Tibial nerve (tissue), 4 donors: ENCODE measurements around the gene PRKCB. TPM values are rescaled to one million over a fixed set of nuclear protein-coding genes. Genes with fewer than 3 reads are reported as not detected.

Experiments used
- DNase-seq, 2 donors: peaks; one replicate each; pipeline ENCODE4 v3.0.0-alpha.2; 2019; ENCODE audit warnings: low spot score in 2 of 2
- H3K27ac ChIP-seq, 4 donors: fragments of 200-600 bp; sonication (generic) in 3 of 4; one replicate each; pipeline ENCODE4 v1.5.1; 2017 to 2019; ENCODE audit warnings: mild to moderate bottlenecking in 1 of 4
- H3K27me3 ChIP-seq, 2 donors: fragments of 200-600 bp; sonication (generic) in 1 of 2; one replicate each; pipeline versions ENCODE4 v1.5.1 to v1.6.0; 2017 to 2019
- H3K36me3 ChIP-seq, 3 donors: fragments of 200-600 bp; sonication (generic); one replicate each; pipeline ENCODE4 v1.5.1; 2018 to 2019
- H3K4me1 ChIP-seq, 4 donors: fragments of 200-600 bp; sonication (generic) in 3 of 4; one replicate each; pipeline ENCODE4 v1.5.1; 2017 to 2019
- H3K4me3 ChIP-seq, 4 donors: fragments of 200-600 bp; sonication (generic) in 3 of 4; one replicate each; pipeline ENCODE4 v1.5.1; 2017 to 2019; ENCODE audit warnings: mild to moderate bottlenecking in 1 of 4, moderate library complexity in 1 of 4
- H3K9me3 ChIP-seq, 4 donors: fragments of 200-600 bp; sonication (generic) in 3 of 4; one replicate each; pipeline ENCODE4 v1.5.1; 2017 to 2019
- EP300 ChIP-seq, 2 donors: sonication (generic); formaldehyde crosslinking; IDR thresholded peaks; one replicate each; pipeline ENCODE4 v1.6.1; 2017; ENCODE audit warnings: antibody characterized with exemption in 2 of 2, mild to moderate bottlenecking in 1 of 2
- POLR2A ChIP-seq, 2 donors: fragments of 450-650 bp; IDR thresholded peaks; one replicate each; pipeline ENCODE4 v1.6.1; 2017; ENCODE audit warnings: antibody characterized with exemption in 2 of 2, mild to moderate bottlenecking in 2 of 2, moderate library complexity in 2 of 2
- WGBS, 2 donors: methylation state at CpG; one replicate each; pipeline ENCODE4 v1.1.5; 2018; 5-methylcytosine and 5-hydroxymethylcytosine counted together
- total RNA-seq, 4 donors: library from RNA; depleted of rRNA; stranded (reverse); fragments of >200 nt; gene quantifications; one replicate each; pipeline ENCODE4 v1.1.0, GENCODE V29; 2016
- TF ChIP-seq, protein P1 (sequence below), 5 experiments: fragments of 200-600 bp in 3 of 5; fragments of 450-650 bp in 2 of 5; sonication (generic) in 3 of 5; IDR thresholded peaks; one replicate each; pipeline ENCODE4 v1.5.1; 2016 to 2019; ENCODE audit warnings: antibody characterized with exemption in 5 of 5, mild to moderate bottlenecking in 3 of 5, moderate library complexity in 2 of 5

PRKCB gene
- total RNA-seq, 4 donors from 2014 or later: 2.7 to 6.9 (median 4.3) TPM

GRCh38 chr16:24165273-24165672 lies 329.5 kb downstream of the PRKCB start:
- 82 to 83% methylated on average over 3 of the region's 3 CpGs for WGBS, 2 donors
- no peak for TF ChIP-seq POLR2A (IDR thresholded peaks at IDR 0.05)
- H3K27ac ChIP-seq: no peak overlapping the region
- no peaks in the 10 kb centered on the region for H3K9me3 ChIP-seq
- no peak for DNase-seq
- H3K4me1 ChIP-seq: no peaks in the 10 kb centered on the region
- no peaks in the 10 kb centered on the region for H3K27me3 ChIP-seq
- no peaks in the 10 kb centered on the region for H3K36me3 ChIP-seq
- no peak overlapping the region for H3K4me3 ChIP-seq

DNA sequence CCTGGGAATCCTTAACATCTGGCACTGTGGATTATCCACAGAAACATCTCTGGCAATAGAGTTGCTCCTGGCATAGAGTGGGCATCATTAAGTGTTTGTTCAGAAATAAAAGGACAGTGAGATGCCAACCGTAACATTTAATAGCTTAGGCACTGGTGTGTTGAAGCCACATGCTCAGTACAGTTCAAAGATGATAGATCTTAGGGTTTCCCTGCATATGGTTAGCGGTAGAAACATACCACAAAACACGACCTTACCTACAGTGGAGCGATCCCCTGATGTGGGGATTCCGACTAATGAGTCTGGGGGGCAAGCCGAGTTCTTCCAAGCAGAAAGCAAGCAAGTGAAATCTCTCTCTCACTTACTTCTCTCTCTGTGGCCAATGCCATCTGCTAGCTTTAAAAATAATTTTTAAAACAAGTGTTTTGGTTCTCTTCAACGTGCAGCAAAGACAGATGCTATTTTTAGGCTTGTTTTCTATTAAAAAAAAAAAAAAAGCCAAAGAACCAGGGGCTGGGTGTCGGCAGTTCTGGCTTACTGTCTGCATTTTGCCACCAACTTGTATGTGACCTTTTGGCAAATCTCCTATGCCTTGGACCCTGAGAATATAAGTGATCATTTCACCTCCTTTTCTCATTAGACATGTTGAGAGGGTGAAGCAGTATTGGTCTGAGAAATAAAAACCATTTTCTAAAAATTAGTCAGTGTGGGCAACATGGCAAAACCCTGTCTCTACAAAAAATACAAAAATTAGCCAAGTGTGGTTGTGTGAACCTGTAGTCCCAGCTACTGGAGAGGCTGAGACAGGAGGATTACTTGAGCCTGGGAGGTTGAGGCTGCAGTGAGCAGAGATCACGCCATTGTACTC lies 331.1 kb downstream of the PRKCB start:
- Histone ChIP-seq H3K9me3 (no peaks in the 10 kb centered on the region), H3K36me3 (no peaks in the 10 kb centered on the region), H3K27ac (no peak overlapping the region), H3K27me3 (no peaks in the 10 kb centered on the region), H3K4me3 (no peak overlapping the region), H3K4me1 (no peaks in the 10 kb centered on the region)
- no peak for DNase-seq
- TF ChIP-seq POLR2A (IDR thresholded peaks at IDR 0.05): no peak
- no peak for TF ChIP-seq EP300 (IDR thresholded peaks at IDR 0.05)
- TF ChIP-seq, protein P1, sequence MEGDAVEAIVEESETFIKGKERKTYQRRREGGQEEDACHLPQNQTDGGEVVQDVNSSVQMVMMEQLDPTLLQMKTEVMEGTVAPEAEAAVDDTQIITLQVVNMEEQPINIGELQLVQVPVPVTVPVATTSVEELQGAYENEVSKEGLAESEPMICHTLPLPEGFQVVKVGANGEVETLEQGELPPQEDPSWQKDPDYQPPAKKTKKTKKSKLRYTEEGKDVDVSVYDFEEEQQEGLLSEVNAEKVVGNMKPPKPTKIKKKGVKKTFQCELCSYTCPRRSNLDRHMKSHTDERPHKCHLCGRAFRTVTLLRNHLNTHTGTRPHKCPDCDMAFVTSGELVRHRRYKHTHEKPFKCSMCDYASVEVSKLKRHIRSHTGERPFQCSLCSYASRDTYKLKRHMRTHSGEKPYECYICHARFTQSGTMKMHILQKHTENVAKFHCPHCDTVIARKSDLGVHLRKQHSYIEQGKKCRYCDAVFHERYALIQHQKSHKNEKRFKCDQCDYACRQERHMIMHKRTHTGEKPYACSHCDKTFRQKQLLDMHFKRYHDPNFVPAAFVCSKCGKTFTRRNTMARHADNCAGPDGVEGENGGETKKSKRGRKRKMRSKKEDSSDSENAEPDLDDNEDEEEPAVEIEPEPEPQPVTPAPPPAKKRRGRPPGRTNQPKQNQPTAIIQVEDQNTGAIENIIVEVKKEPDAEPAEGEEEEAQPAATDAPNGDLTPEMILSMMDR (IDR thresholded peaks at IDR 0.05): no peak
- WGBS, 2 donors: 70 to 74% methylated on average over 9 of the region's 9 CpGs

DNA sequence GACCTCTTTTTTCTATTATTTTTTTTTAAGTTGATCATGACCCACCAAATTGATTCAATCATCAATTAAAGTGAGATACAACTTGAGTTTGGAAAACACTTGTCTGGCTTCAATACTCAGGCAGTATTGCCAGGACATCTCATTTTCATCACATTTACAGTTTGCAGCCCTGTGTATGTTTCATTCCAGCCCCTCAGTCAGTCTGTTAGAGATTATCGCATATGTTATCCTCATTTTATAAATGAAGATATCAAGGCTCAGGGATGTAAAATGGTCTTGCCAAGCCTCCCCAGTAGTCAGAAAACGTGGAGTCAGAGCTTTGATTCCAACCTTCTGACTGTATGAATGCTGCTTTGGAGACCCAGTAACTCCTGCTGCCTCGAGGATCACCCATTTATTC lies 333.1 kb downstream of the PRKCB start:
- 63 to 73% methylated on average over 3 of the region's 3 CpGs for WGBS, 2 donors
- Histone ChIP-seq H3K9me3 (no peaks in the 10 kb centered on the region), H3K4me1 (no peaks in the 10 kb centered on the region), H3K27me3 (no peaks in the 10 kb centered on the region), H3K4me3 (no peak overlapping the region), H3K27ac (no peak overlapping the region), H3K36me3 (no peaks in the 10 kb centered on the region)
- no peak for DNase-seq
- no peak for TF ChIP-seq POLR2A (IDR thresholded peaks at IDR 0.05)
- TF ChIP-seq, protein P1 (IDR thresholded peaks at IDR 0.05): no peak
- no peak for TF ChIP-seq EP300 (IDR thresholded peaks at IDR 0.05)

DNA sequence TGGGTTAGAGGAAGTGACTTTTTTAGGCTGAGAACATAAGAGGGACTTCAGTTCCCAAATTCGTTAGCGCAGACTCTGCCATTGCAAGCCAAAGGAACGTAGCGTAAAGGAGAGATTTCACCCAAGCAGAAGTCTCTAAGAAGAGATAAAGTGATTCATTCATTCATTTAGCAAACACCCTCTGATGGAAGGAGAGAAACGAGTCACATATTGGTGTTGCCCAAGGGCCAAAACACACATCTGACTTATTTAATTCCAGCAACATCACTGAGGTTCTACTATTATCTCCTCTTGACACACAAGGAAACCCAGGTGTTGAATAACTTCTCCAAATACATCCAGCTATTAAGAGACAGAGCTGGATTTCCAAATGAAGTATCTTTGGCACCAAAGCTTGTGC lies 334.6 kb downstream of the PRKCB start:
- no peak for DNase-seq
- WGBS, 2 donors: 84 to 86% methylated on average over 5 of the region's 5 CpGs

DNA sequence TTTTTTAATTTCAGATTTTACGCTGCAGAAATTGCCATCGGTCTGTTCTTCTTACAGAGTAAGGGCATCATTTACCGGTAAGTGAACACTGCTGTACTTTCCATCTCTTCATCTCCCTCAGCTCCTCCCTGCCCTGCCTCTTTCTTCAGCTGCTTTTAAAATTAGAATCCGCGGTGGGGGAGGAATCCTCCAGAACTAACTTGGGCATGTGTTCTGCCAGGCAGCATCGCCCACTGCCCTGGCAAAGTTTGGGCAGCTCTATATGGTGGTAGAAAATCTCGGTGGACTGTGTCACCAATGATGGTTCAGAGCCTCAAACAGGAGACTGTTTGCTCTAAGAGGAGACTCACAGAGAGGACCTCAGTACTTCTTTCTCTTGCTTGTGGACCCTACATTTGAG lies 338.7 kb downstream of the PRKCB start:
- Histone ChIP-seq H3K27ac (no peak overlapping the region), H3K36me3 (no peaks in the 10 kb centered on the region), H3K27me3 (no peaks in the 10 kb centered on the region), H3K4me1 (no peaks in the 10 kb centered on the region), H3K4me3 (no peak overlapping the region), H3K9me3 (no peaks in the 10 kb centered on the region)
- TF ChIP-seq POLR2A (IDR thresholded peaks at IDR 0.05): no peak
- TF ChIP-seq EP300 (IDR thresholded peaks at IDR 0.05): no peak
- TF ChIP-seq, protein P1 (IDR thresholded peaks at IDR 0.05): no peak
- 93 to 94% methylated on average over 7 of the region's 7 CpGs for WGBS, 2 donors
- no peak for DNase-seq

More for the DNA sequence above, 334.6 kb downstream of the PRKCB start:
- no peaks in the 10 kb centered on the region for H3K4me1 ChIP-seq
- no peaks in the 10 kb centered on the region for H3K9me3 ChIP-seq
- no peaks in the 10 kb centered on the region for H3K27me3 ChIP-seq
- no peaks in the 10 kb centered on the region for H3K36me3 ChIP-seq
- TF ChIP-seq, protein P1 (IDR thresholded peaks at IDR 0.05): no peak
- TF ChIP-seq POLR2A (IDR thresholded peaks at IDR 0.05): no peak
- no peak overlapping the region for H3K4me3 ChIP-seq
- H3K27ac ChIP-seq: no peak overlapping the region
